HepG2 (cell line): ENCODE measurements around the gene PPHLN1. TPM values are rescaled to one million over a fixed set of nuclear protein-coding genes. Genes with fewer than 3 reads are reported as not detected.

ENCODE experiments used
- ATAC-seq: fragments of 200-7000 bp; cut with Tn5 transposase; 3 replicates; pipeline ENCODE4 v1.9.1; 2020; ENCODE audit warnings: mild to moderate bottlenecking, moderate library complexity
- BruUV-seq: library from RNA; stranded (reverse); fragments of 400-500 nt; replicated peaks from 2 replicates; lab custom pipeline; 2021; lab: Mats Ljungman, UMichigan
- CTCF ChIA-PET: fragments of 300-600 bp; formaldehyde crosslinking; extraction: SDS; loops from one replicate; lab custom pipeline; 2021; ENCODE audit warnings: low total read pairs, inconsistent platforms, low intra/inter-chr PET ratio; lab: Yijun Ruan, JAX
- POLR2A ChIA-PET: fragments of 350-600 bp; sonication (Branson Sonifier 250); formaldehyde crosslinking; loops from one replicate; lab custom pipeline; 2020; ENCODE audit warnings: antibody characterized with exemption, inconsistent platforms; lab: Yijun Ruan, JAX
- DNase-seq: peaks from one replicate; pipeline ENCODE4 v3.0.0-alpha.2; 2015; ENCODE audit warnings: low spot score
- FAIRE-seq: peaks from 3 replicates; lab custom pipeline; 2011; peaks lifted over from hg19 to GRCh38; lab: Jason Lieb, UNC
- H2AFZ ChIP-seq: one replicate; pipeline ENCODE4 v1.6.1; 2011; ENCODE audit warnings: low read length, inconsistent platforms
- H3K27ac ChIP-seq: fragments of 300-600 bp; 3 replicates; pipeline ENCODE4 v1.8.0; 2011; ENCODE audit warnings: mixed run types, mild to moderate bottlenecking, mixed read lengths, low read length, inconsistent platforms; ENCODE audit not compliant: insufficient read depth; ENCODE audit errors: extremely low read length
- H3K27me3 ChIP-seq, 2 experiments: fragments of 200-600 bp in 1 of 2; 2 replicates in 1 of 2; 3 replicates in 1 of 2; pipeline versions ENCODE4 v1.6.0 to v1.8.0; 2011; ENCODE audit warnings: low read length in 2 of 2, mild to moderate bottlenecking in 2 of 2, moderate library complexity in 2 of 2, inconsistent platforms in 1 of 2; ENCODE audit not compliant: insufficient read depth in 2 of 2, control insufficient read depth in 1 of 2
- H3K36me3 ChIP-seq, 2 experiments: fragments of 200-600 bp in 1 of 2; replicated peaks in 1 of 2; 2 replicates in 1 of 2; 3 replicates in 1 of 2; pipeline versions ENCODE4 v1.5.1 to v1.8.0; 2011; ENCODE audit warnings: low read length in 2 of 2, inconsistent platforms in 1 of 2; ENCODE audit not compliant: insufficient read depth in 2 of 2, control insufficient read depth in 1 of 2
- H3K4me1 ChIP-seq: 2 replicates; pipeline ENCODE4 v1.5.1; 2012; ENCODE audit warnings: low read length, inconsistent platforms; ENCODE audit not compliant: insufficient read depth
- H3K4me2 ChIP-seq: 2 replicates; pipeline ENCODE4 v1.6.0; 2011; ENCODE audit warnings: low read depth, low read length, inconsistent platforms
- H3K4me3 ChIP-seq, 3 experiments: fragments of 200-600 bp in 1 of 3; sonication (generic), shearing (Covaris generic) in 1 of 3; replicated peaks in 1 of 3; 2 replicates each; pipeline ENCODE4 v1.5.1; 2011 to 2016; ENCODE audit warnings: low read length in 3 of 3, inconsistent platforms in 2 of 3, low read depth in 2 of 3, mild to moderate bottlenecking in 2 of 3, control low read depth in 1 of 3, mixed read lengths in 1 of 3; ENCODE audit not compliant: insufficient read depth in 1 of 3
- H3K79me2 ChIP-seq: one replicate; pipeline ENCODE4 v1.6.1; 2011; ENCODE audit warnings: low read length, inconsistent platforms; ENCODE audit not compliant: insufficient read depth
- H3K9ac ChIP-seq: 2 replicates; pipeline ENCODE4 v1.6.0; 2011; ENCODE audit warnings: mild to moderate bottlenecking, low read depth, low read length, inconsistent platforms; ENCODE audit not compliant: insufficient read depth
- H3K9me3 ChIP-seq: 2 replicates; pipeline ENCODE4 v1.5.1; 2012; ENCODE audit warnings: mild to moderate bottlenecking, low read length
- H4K20me1 ChIP-seq: 2 replicates; pipeline ENCODE4 v1.6.0; 2011; ENCODE audit warnings: inconsistent platforms, mild to moderate bottlenecking, low read length, moderate library complexity; ENCODE audit not compliant: insufficient read depth
- KMT2A ChIP-seq: sonication (generic); formaldehyde crosslinking; IDR thresholded peaks from 2 replicates; pipeline ENCODE4 v1.4.0; 2020; ENCODE audit warnings: missing genetic modification reagents
- RFX5 ChIP-seq: IDR thresholded peaks from 2 replicates; pipeline ENCODE4 v1.6.1; 2011; ENCODE audit warnings: low read depth, low read length, improper control_type of control experiment
- RXRA ChIP-seq: sonication (generic); formaldehyde crosslinking; IDR thresholded peaks from 2 replicates; pipeline ENCODE4 v1.5.1; 2020; ENCODE audit warnings: missing genetic modification reagents
- SMAD9 ChIP-seq: sonication (generic); formaldehyde crosslinking; IDR thresholded peaks from 2 replicates; pipeline ENCODE4 v1.5.1; 2020; ENCODE audit warnings: mild to moderate bottlenecking, missing genetic modification reagents
- SMARCC2 ChIP-seq: fragments of 450-650 bp; IDR thresholded peaks from 2 replicates; pipeline ENCODE4 v1.6.1; 2017; ENCODE audit warnings: antibody characterized with exemption, mild to moderate bottlenecking
- ZNF124 ChIP-seq: sonication (generic); formaldehyde crosslinking; IDR thresholded peaks from 2 replicates; pipeline ENCODE4 v1.4.0; 2020; ENCODE audit warnings: missing genetic modification reagents
- ZNF136 ChIP-seq: sonication (generic); formaldehyde crosslinking; IDR thresholded peaks from 2 replicates; pipeline ENCODE4 v1.8.1; 2022; ENCODE audit warnings: low read depth, mild to moderate bottlenecking, moderate library complexity, missing genetic modification reagents
- ZNF44 ChIP-seq: sonication (generic); formaldehyde crosslinking; IDR thresholded peaks from 2 replicates; pipeline ENCODE4 v1.5.1; 2020; ENCODE audit warnings: mild to moderate bottlenecking, missing genetic modification reagents
- ZNF484 ChIP-seq: sonication (generic); formaldehyde crosslinking; IDR thresholded peaks from 2 replicates; pipeline ENCODE4 v1.5.1; 2020; ENCODE audit warnings: mild to moderate bottlenecking, low read depth, missing genetic modification reagents, borderline replicate concordance
- ZNF672 ChIP-seq: sonication (generic); formaldehyde crosslinking; IDR thresholded peaks from 2 replicates; pipeline ENCODE4 v1.8.1; 2022; ENCODE audit warnings: missing genetic modification reagents
- WGBS: methylation state at CpG from one replicate; pipeline ENCODE4 v1.1.6; 2017; ENCODE audit warnings: low lambda C conversion rate; 5-methylcytosine and 5-hydroxymethylcytosine counted together
- in situ Hi-C: cut with HindIII; loops from 2 replicates; pipeline ENCODE4 v1.10.0; 2017; ENCODE audit warnings: low pct_unique_long_range_greater_than_20kb; ENCODE audit not compliant: extremely low pct_ligation_motif_present
- intact Hi-C: fragments of 100-400 bp; cut with micrococcal nuclease; formaldehyde crosslinking; loops from one replicate; pipeline ENCODE4 v1.10.0; 2022; ENCODE audit not compliant: unreplicated experiment
- polyA plus RNA-seq, 8 experiments: library from polyadenylated mRNA; depleted of rRNA in 3 of 8; stranded (reverse) in 7 of 8; unstranded in 1 of 8; fragments of >200 nt; fragmentation: Illumina TruSeq in 4 of 8; extraction: Trizol in 4 of 8; gene quantifications; 2 replicates each; pipeline versions ENCODE4 v1.2.1 to v1.2.3, GENCODE V29; 2011 to 2016; ENCODE audit warnings: low read depth in 4 of 8, missing spikeins in 1 of 8, mixed read lengths in 1 of 8; ENCODE audit not compliant: insufficient read depth in 1 of 8
- total RNA-seq, 5 experiments: library from RNA; depleted of rRNA; stranded (reverse); fragments of >200 nt; fragmentation: Illumina TruSeq; extraction: Trizol; gene quantifications; 2 replicates each; pipeline ENCODE4 v1.2.3, GENCODE V29; 2016; ENCODE audit warnings: low read depth in 1 of 5
- TF ChIP-seq, protein P1 (sequence below): sonication (generic); formaldehyde crosslinking; IDR thresholded peaks from 2 replicates; pipeline ENCODE4 v1.4.0; 2020; ENCODE audit warnings: missing genetic modification reagents, mild to moderate bottlenecking, borderline replicate concordance
- TF ChIP-seq, protein P2 (sequence below): sonication (generic); formaldehyde crosslinking; IDR thresholded peaks from 2 replicates; pipeline ENCODE4 v1.4.0; 2020; ENCODE audit warnings: missing genetic modification reagents
- TF ChIP-seq, protein P3 (sequence below): sonication (generic); formaldehyde crosslinking; IDR thresholded peaks from 2 replicates; pipeline ENCODE4 v1.8.0; 2022; ENCODE audit warnings: mild to moderate bottlenecking, missing genetic modification reagents, moderate library complexity
- TF ChIP-seq, protein P4 (sequence below): sonication (generic); formaldehyde crosslinking; IDR thresholded peaks from 2 replicates; pipeline ENCODE4 v1.8.0; 2022; ENCODE audit warnings: mild to moderate bottlenecking, missing genetic modification reagents; ENCODE audit not compliant: insufficient replicate concordance
- TF ChIP-seq, protein P5 (sequence below): sonication (generic); formaldehyde crosslinking; IDR thresholded peaks from 2 replicates; pipeline ENCODE4 v1.4.0; 2020; ENCODE audit warnings: missing genetic modification reagents, mild to moderate bottlenecking, borderline replicate concordance

The PPHLN1 gene
- total and polyA plus RNA-seq, 2 of the 13 experiments (the other 11 are each of a cell fraction or from before 2014, with no cell fraction given): 43.4 to 66.0 TPM

DNA sequence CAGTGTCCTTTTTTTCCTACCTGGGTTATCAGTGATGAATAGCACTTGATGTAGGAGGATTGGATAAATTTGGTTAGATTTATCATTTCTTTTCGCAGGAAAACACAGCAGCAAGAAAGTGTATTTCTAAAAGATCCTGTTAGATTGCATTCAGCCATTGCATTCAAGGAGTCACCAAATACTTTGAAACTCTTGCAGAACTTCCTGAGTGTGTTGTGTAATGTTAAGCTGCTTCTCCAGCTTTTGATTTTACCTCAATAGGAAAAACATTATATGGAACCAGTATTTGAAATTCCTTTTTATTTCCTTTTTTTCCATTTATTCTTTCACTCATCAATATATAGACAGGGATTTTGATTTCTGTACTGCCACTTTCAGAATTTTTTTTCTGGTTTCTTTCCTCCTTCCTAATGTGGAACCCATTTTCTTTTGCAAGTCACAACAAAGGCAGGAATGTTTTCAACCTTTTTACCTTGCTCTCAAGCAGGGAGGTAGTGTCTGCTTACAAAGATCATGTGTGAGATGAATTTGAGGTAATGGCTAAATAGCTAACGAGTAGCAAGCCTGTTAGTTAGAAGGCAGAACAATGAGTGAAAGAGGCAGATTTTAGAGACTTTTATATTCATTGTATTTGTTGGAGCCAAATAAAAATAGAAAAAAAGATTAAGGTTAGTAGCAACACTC, 56.2 kb downstream of the PPHLN1 start:
- Histone ChIP-seq H3K79me2 (no peaks in the 10 kb centered on the region), H3K4me2 (no peak overlapping the region), H3K27ac (no peak overlapping the region), H3K4me1 (no peaks in the 10 kb centered on the region), H4K20me1 (no peaks in the 10 kb centered on the region), H3K9ac (no peak overlapping the region), H3K36me3 (peaks cover 4 to 5% of the 10 kb centered on the region in 2 experiments; a peak in 4 of 5 replicates), H2AFZ (no peak overlapping the region), H3K9me3 (no peaks in the 10 kb centered on the region), H3K27me3 (no peaks in the 10 kb centered on the region), H3K4me3 (no peak overlapping the region)
- POLR2A ChIA-PET: no interaction called here
- intact Hi-C loops (no loop called here), in situ Hi-C loops (no loop called here)
- no TSS peak for BruUV-seq
- FAIRE-seq: no peak
- no peak for ATAC-seq
- CTCF ChIA-PET: no interaction called here
- WGBS: 97% methylated on average over 2 of the region's 2 CpGs
- DNase-seq: no peak
- no peak for TF ChIP-seq ZNF672 (CRISPR knock-in tag)
- no peak for TF ChIP-seq RFX5
- no peak for TF ChIP-seq ZNF44 (CRISPR knock-in tag)
- TF ChIP-seq ZNF136 (CRISPR knock-in tag): no peak
- TF ChIP-seq SMAD9: no peak
- no peak for TF ChIP-seq KMT2A
- TF ChIP-seq, protein P1, sequence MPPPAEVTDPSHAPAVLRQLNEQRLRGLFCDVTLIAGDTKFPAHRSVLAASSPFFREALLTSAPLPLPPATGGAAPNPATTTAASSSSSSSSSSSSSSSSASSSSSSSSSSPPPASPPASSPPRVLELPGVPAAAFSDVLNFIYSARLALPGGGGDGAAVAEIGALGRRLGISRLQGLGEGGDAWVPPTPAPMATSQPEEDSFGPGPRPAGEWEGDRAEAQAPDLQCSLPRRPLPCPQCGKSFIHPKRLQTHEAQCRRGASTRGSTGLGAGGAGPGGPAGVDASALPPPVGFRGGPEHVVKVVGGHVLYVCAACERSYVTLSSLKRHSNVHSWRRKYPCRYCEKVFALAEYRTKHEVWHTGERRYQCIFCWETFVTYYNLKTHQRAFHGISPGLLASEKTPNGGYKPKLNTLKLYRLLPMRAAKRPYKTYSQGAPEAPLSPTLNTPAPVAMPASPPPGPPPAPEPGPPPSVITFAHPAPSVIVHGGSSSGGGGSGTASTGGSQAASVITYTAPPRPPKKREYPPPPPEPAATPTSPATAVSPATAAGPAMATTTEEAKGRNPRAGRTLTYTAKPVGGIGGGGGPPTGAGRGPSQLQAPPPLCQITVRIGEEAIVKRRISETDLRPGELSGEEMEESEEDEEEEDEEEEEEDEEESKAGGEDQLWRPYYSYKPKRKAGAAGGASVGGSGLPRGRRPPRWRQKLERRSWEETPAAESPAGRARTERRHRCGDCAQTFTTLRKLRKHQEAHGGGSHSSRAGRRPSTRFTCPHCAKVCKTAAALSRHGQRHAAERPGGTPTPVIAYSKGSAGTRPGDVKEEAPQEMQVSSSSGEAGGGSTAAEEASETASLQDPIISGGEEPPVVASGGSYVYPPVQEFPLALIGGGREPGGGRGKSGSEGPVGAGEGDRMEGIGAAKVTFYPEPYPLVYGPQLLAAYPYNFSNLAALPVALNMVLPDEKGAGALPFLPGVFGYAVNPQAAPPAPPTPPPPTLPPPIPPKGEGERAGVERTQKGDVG: no peak
- TF ChIP-seq, protein P2, sequence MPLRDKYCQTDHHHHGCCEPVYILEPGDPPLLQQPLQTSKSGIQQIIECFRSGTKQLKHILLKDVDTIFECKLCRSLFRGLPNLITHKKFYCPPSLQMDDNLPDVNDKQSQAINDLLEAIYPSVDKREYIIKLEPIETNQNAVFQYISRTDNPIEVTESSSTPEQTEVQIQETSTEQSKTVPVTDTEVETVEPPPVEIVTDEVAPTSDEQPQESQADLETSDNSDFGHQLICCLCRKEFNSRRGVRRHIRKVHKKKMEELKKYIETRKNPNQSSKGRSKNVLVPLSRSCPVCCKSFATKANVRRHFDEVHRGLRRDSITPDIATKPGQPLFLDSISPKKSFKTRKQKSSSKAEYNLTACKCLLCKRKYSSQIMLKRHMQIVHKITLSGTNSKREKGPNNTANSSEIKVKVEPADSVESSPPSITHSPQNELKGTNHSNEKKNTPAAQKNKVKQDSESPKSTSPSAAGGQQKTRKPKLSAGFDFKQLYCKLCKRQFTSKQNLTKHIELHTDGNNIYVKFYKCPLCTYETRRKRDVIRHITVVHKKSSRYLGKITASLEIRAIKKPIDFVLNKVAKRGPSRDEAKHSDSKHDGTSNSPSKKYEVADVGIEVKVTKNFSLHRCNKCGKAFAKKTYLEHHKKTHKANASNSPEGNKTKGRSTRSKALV: no peak
- TF ChIP-seq RXRA: no peak
- TF ChIP-seq, protein P3, sequence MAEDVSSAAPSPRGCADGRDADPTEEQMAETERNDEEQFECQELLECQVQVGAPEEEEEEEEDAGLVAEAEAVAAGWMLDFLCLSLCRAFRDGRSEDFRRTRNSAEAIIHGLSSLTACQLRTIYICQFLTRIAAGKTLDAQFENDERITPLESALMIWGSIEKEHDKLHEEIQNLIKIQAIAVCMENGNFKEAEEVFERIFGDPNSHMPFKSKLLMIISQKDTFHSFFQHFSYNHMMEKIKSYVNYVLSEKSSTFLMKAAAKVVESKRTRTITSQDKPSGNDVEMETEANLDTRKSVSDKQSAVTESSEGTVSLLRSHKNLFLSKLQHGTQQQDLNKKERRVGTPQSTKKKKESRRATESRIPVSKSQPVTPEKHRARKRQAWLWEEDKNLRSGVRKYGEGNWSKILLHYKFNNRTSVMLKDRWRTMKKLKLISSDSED: no peak
- TF ChIP-seq SMARCC2: no peak
- TF ChIP-seq ZNF484: no peak
- TF ChIP-seq, protein P4, sequence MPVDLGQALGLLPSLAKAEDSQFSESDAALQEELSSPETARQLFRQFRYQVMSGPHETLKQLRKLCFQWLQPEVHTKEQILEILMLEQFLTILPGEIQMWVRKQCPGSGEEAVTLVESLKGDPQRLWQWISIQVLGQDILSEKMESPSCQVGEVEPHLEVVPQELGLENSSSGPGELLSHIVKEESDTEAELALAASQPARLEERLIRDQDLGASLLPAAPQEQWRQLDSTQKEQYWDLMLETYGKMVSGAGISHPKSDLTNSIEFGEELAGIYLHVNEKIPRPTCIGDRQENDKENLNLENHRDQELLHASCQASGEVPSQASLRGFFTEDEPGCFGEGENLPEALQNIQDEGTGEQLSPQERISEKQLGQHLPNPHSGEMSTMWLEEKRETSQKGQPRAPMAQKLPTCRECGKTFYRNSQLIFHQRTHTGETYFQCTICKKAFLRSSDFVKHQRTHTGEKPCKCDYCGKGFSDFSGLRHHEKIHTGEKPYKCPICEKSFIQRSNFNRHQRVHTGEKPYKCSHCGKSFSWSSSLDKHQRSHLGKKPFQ: no peak
- no peak for TF ChIP-seq ZNF124
- TF ChIP-seq, protein P5, sequence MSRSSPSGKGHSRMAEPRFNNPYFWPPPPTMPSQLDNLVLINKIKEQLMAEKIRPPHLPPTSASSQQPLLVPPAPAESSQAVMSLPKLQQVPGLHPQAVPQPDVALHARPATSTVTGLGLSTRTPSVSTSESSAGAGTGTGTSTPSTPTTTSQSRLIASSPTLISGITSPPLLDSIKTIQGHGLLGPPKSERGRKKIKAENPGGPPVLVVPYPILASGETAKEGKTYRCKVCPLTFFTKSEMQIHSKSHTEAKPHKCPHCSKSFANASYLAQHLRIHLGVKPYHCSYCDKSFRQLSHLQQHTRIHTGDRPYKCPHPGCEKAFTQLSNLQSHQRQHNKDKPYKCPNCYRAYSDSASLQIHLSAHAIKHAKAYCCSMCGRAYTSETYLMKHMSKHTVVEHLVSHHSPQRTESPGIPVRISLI (CRISPR knock-in tag): no peak
